Measurements from ENCODE around the gene S100A12.

DNA sequence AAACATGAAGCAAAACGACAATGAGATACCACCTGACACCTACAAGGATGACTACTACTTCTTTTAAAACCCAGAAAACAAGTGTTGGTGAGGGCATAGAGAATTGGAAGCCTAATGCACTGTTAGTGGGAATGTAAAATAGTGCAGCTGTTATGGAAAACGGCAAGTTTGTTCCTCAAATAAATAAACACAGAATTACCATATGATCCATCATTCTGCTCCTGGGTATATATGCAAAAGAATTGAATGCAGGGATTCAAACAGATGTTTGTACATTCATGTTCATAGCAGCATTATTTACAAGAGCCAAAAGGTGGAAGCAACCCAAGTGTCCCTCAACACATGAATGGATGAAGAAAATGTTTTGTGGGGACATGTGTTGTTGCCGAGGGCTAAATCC is 16.8 kb upstream of the S100A12 start:
- TF ChIP-seq EZH2 (optimal IDR thresholded peaks at IDR 0.05; ENCODE audit: low read depth, low read length): no peak
- TF ChIP-seq, protein P1, sequence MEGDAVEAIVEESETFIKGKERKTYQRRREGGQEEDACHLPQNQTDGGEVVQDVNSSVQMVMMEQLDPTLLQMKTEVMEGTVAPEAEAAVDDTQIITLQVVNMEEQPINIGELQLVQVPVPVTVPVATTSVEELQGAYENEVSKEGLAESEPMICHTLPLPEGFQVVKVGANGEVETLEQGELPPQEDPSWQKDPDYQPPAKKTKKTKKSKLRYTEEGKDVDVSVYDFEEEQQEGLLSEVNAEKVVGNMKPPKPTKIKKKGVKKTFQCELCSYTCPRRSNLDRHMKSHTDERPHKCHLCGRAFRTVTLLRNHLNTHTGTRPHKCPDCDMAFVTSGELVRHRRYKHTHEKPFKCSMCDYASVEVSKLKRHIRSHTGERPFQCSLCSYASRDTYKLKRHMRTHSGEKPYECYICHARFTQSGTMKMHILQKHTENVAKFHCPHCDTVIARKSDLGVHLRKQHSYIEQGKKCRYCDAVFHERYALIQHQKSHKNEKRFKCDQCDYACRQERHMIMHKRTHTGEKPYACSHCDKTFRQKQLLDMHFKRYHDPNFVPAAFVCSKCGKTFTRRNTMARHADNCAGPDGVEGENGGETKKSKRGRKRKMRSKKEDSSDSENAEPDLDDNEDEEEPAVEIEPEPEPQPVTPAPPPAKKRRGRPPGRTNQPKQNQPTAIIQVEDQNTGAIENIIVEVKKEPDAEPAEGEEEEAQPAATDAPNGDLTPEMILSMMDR (IDR thresholded peaks at IDR 0.05; ENCODE audit: low read length): no peak
- no peak for TF ChIP-seq EZH2phosphoT487 (IDR thresholded peaks at IDR 0.05; ENCODE audit: low read length)
